Esophagus muscularis mucosa (tissue), 4 donors: Measurements from ENCODE around the gene PIP4K2A.
"Not testable (repeated sequence)": the region's sequence is repeated elsewhere in the genome, so short reads cannot be mapped to it uniquely, and the experiment has no call there.

ENCODE experiments used
- EP300 ChIP-seq: sonication (generic); formaldehyde crosslinking; IDR thresholded peaks from one replicate; pipeline ENCODE4 v1.6.1; 2017; ENCODE audit warnings: antibody characterized with exemption
- POLR2A ChIP-seq: fragments of 450-650 bp; IDR thresholded peaks from one replicate; pipeline ENCODE4 v1.6.1; 2017; ENCODE audit warnings: antibody characterized with exemption, moderate library complexity, mild to moderate bottlenecking, low read depth
- POLR2AphosphoS5 ChIP-seq, 2 donors: sonication (generic); formaldehyde crosslinking; IDR thresholded peaks; one replicate each; pipeline ENCODE4 v1.6.1; 2017; ENCODE audit warnings: antibody characterized with exemption in 2 of 2
- TF ChIP-seq, protein P1 (sequence below), 3 experiments: fragments of 200-600 bp in 2 of 3; fragments of 450-650 bp in 1 of 3; sonication (generic) in 2 of 3; IDR thresholded peaks; one replicate each; pipeline ENCODE4 v1.5.1; 2017 to 2019; ENCODE audit warnings: antibody characterized with exemption in 3 of 3, mild to moderate bottlenecking in 2 of 3, moderate library complexity in 1 of 3

DNA sequence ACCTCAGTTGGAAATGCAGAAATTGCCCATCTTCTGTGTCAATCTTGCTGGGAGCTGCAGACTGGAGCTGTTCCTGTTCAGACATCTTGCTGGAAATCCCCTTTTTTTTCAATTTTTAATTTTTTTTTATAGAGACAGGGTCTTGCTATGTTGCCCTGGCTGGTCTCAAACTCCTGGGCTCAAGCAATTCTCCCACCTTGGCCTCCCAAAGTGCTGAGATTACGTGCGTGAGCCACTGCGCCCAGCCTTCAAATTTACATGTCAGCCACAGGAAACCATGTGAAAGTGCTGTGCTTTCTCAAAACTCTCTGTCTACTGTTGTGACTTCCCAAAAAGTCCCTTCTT is 200.0 kb downstream of the PIP4K2A start:
- TF ChIP-seq, protein P1, sequence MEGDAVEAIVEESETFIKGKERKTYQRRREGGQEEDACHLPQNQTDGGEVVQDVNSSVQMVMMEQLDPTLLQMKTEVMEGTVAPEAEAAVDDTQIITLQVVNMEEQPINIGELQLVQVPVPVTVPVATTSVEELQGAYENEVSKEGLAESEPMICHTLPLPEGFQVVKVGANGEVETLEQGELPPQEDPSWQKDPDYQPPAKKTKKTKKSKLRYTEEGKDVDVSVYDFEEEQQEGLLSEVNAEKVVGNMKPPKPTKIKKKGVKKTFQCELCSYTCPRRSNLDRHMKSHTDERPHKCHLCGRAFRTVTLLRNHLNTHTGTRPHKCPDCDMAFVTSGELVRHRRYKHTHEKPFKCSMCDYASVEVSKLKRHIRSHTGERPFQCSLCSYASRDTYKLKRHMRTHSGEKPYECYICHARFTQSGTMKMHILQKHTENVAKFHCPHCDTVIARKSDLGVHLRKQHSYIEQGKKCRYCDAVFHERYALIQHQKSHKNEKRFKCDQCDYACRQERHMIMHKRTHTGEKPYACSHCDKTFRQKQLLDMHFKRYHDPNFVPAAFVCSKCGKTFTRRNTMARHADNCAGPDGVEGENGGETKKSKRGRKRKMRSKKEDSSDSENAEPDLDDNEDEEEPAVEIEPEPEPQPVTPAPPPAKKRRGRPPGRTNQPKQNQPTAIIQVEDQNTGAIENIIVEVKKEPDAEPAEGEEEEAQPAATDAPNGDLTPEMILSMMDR (IDR thresholded peaks at IDR 0.05): not testable (repeated sequence)
- TF ChIP-seq EP300; POLR2AphosphoS5 (IDR thresholded peaks at IDR 0.05); POLR2A: not testable (repeated sequence)
